HG03442 (cell line): ENCODE data around the gene HNRNPH3.

ENCODE experiments used
- ATAC-seq: cut with Tn5 transposase; IDR thresholded peaks from one replicate; pipeline ENCODE4 v1.9.1; 2021; ENCODE audit warnings: mild to moderate bottlenecking, moderate library complexity; ENCODE audit not compliant: unreplicated experiment

The HNRNPH3 gene

GRCh38 chr10:68330852-68331454 lies 911 bp upstream of the HNRNPH3 start:
- no peak for ATAC-seq

GRCh38 chr10:68332259-68333057 lies 594 bp downstream of the HNRNPH3 start, which contains the start of gene PBLD:
Gene PBLD (minus strand): TSS chr10:68332928. CDS start chr10:68306844, 26,084 bp downstream.
- peak; percentile 4 for ATAC-seq

GRCh38 chr10:68333058-68333395 lies 1.2 kb downstream of the HNRNPH3 start:
- no peak for ATAC-seq

GRCh38 chr10:68333440-68334431 lies 1.9 kb downstream of the HNRNPH3 start:
- no peak for ATAC-seq

- no peak for ATAC-seq
Observed at GRCh38 chr10:68334672-68335467, 3.0 kb downstream of the HNRNPH3 start.

- no peak for ATAC-seq
Observed at GRCh38 chr10:68336754-68337351, 5.0 kb downstream of the HNRNPH3 start.

GRCh38 chr10:68340358-68341080 lies 8.7 kb downstream of the HNRNPH3 start:
- no peak for ATAC-seq

- ATAC-seq, result no peak
Observed at GRCh38 chr10:68342909-68343516, 11.1 kb downstream of the HNRNPH3 start.

- ATAC-seq, result no peak
Observed at GRCh38 chr10:68345621-68346020, 13.8 kb downstream of the HNRNPH3 start.

- no peak for ATAC-seq
Observed at GRCh38 chr10:68346774-68347173, 14.9 kb downstream of the HNRNPH3 start.

- no peak for ATAC-seq
Observed at GRCh38 chr10:68348265-68348741, 16.4 kb downstream of the HNRNPH3 start.

- no peak for ATAC-seq
Observed at GRCh38 chr10:68353537-68353936, 21.7 kb downstream of the HNRNPH3 start.

GRCh38 chr10:68359189-68359588 lies 27.3 kb downstream of the HNRNPH3 start:
- ATAC-seq, result no peak

- ATAC-seq, result no peak
Observed at GRCh38 chr10:68362590-68362989, 30.7 kb downstream of the HNRNPH3 start.

- ATAC-seq, result no peak
Observed at GRCh38 chr10:68364101-68364886, 32.4 kb downstream of the HNRNPH3 start.

GRCh38 chr10:68365611-68366010 lies 33.7 kb downstream of the HNRNPH3 start:
- ATAC-seq, result no peak

GRCh38 chr10:68366600-68366999 lies 34.7 kb downstream of the HNRNPH3 start:
- no peak for ATAC-seq

- no peak for ATAC-seq
Observed at GRCh38 chr10:68367121-68367520, 35.3 kb downstream of the HNRNPH3 start.
